Lung (tissue), 12 donors: ENCODE measurements around the gene RNF224. TPM values are rescaled to one million over a fixed set of nuclear protein-coding genes. Genes with fewer than 3 reads are reported as not detected.

Source experiments
- ATAC-seq: fragments of 200-7000 bp; cut with Tn5 transposase; one replicate; pipeline ENCODE4 v1.9.1; 2020; ENCODE audit warnings: moderate number of reproducible peaks; ENCODE audit not compliant: insufficient read depth, low FRiP score
- DNase-seq, 3 donors: peaks; one replicate each; pipeline ENCODE4 v3.0.0-alpha.2; 2013 to 2017
- H3K27ac ChIP-seq, 2 donors: one replicate each; pipeline ENCODE4 v1.5.1; 2013; ENCODE audit warnings: mild to moderate bottlenecking in 2 of 2, moderate library complexity in 2 of 2, control low read depth in 1 of 2, inconsistent platforms in 1 of 2, low read depth in 1 of 2, low read length in 1 of 2
- H3K27me3 ChIP-seq, 3 donors: one replicate each; pipeline ENCODE4 v1.5.1; 2013; ENCODE audit warnings: low read length in 2 of 3; ENCODE audit not compliant: control insufficient read depth in 3 of 3, insufficient read depth in 3 of 3
- H3K36me3 ChIP-seq, 4 donors: one replicate each; pipeline ENCODE4 v1.5.1; 2013; ENCODE audit warnings: low read length in 4 of 4, mild to moderate bottlenecking in 1 of 4, moderate library complexity in 1 of 4; ENCODE audit not compliant: control insufficient read depth in 4 of 4, insufficient read depth in 4 of 4
- H3K4me1 ChIP-seq, 5 donors: one replicate each; pipeline ENCODE4 v1.5.1; 2013; ENCODE audit warnings: low read length in 5 of 5, mild to moderate bottlenecking in 2 of 5, moderate library complexity in 1 of 5; ENCODE audit not compliant: control insufficient read depth in 5 of 5, insufficient read depth in 5 of 5
- H3K4me3 ChIP-seq: one replicate; pipeline ENCODE4 v1.5.1; 2013; ENCODE audit warnings: mild to moderate bottlenecking, control low read depth, moderate library complexity
- H3K9ac ChIP-seq, 2 donors: one replicate each; pipeline ENCODE4 v1.5.1; 2013; ENCODE audit warnings: low read length in 2 of 2, control low read depth in 1 of 2; ENCODE audit not compliant: insufficient read depth in 1 of 2
- H3K9me3 ChIP-seq, 4 donors: one replicate each; pipeline ENCODE4 v1.5.1; 2013; ENCODE audit warnings: low read length in 3 of 4, mild to moderate bottlenecking in 1 of 4, moderate library complexity in 1 of 4; ENCODE audit not compliant: control insufficient read depth in 4 of 4, insufficient read depth in 3 of 4
- CTCF ChIP-seq: IDR thresholded peaks from 2 replicates; pipeline ENCODE4 v1.5.1; 2012; ENCODE audit warnings: mild to moderate bottlenecking; ENCODE audit errors: control extremely low read depth, extremely low read depth
- WGBS, 2 donors: extraction: QIAGEN DNeasy Blood & Tissue Kit; methylation state at CpG; one replicate each; pipeline ENCODE4 v1.1.7; 2013; 5-methylcytosine and 5-hydroxymethylcytosine counted together
- polyA plus RNA-seq, 2 donors: library from polyadenylated mRNA; stranded (reverse); fragments of 200-250 nt; gene quantifications; one replicate each; pipeline ENCODE4 v1.2.1, GENCODE V29; 2013
- total RNA-seq, 2 donors: library from RNA; depleted of rRNA in 1 of 2; stranded (reverse); fragments of >200 nt in 1 of 2; gene quantifications; one replicate each; pipeline ENCODE4 v1.2.1, GENCODE V29; 2014 to 2021
- donor health status: control.
- donor health status: control.
- donor health status: Bipolar disorder and iron deficiency.
- donor health status: healthy.
- donor health status: DM: yes; HTN: yes; CAD: no.

The RNF224 gene
- total and polyA plus RNA-seq, 4 donors: 0.24 to 1.1 (median 0.80) TPM

GRCh38 chr9:137216188-137216965 is 10.9 kb upstream of the RNF224 start:
- Histone ChIP-seq H3K9me3 (no peaks in the 10 kb centered on the region), H3K27ac (no peak overlapping the region), H3K36me3 (peaks cover 0 to 26% (median 3%) of the 10 kb centered on the region in 4 donors), H3K4me1 (peaks cover 0 to 14% (median 0%) of the 10 kb centered on the region in 5 donors), H3K9ac (no peak overlapping the region), H3K27me3 (no peaks in the 10 kb centered on the region), H3K4me3 (no peak overlapping the region)
- DNase-seq: no peak
- ATAC-seq: no peak
- 95 to 98% methylated on average over 28 to 30 of the region's 30 CpGs for WGBS, 2 donors
- TF ChIP-seq CTCF: no peak

- H3K9ac ChIP-seq: no peak overlapping the region
- H3K27ac ChIP-seq: peak overlapping the region; percentile 1 to 65
These were observed 9.8 kb upstream of the RNF224 start for GRCh38 chr9:137217276-137218211.

GRCh38 chr9:137218212-137218753 is 9.0 kb upstream of the RNF224 start:
- no peak for ATAC-seq
- H3K4me3 ChIP-seq: no peak overlapping the region
- no peak for DNase-seq
- H3K27me3 ChIP-seq: no peaks in the 10 kb centered on the region
- WGBS, 2 donors: 91 to 93% methylated on average over 30 of the region's 30 CpGs
- no peaks in the 10 kb centered on the region for H3K9me3 ChIP-seq
- peak overlapping the region; percentile 72 to 73 for H3K27ac ChIP-seq
- H3K4me1 ChIP-seq: peaks cover 0 to 19% (median 0%) of the 10 kb centered on the region in 5 donors
- peaks cover 0 to 25% (median 3%) of the 10 kb centered on the region in 4 donors for H3K36me3 ChIP-seq
- TF ChIP-seq CTCF: no peak
- H3K9ac ChIP-seq: no peak overlapping the region

More at GRCh38 chr9:137217276-137218211, 9.8 kb upstream of the RNF224 start:
- DNase-seq: no peak
- peak; percentile 54 for ATAC-seq
- TF ChIP-seq CTCF: no peak
- Histone ChIP-seq H3K4me1 (peaks cover 0 to 15% (median 0%) of the 10 kb centered on the region in 5 donors), H3K27me3 (no peaks in the 10 kb centered on the region), H3K9me3 (no peaks in the 10 kb centered on the region), H3K4me3 (no peak overlapping the region), H3K36me3 (peaks cover 0 to 26% (median 3%) of the 10 kb centered on the region in 4 donors)
- 52 to 73% methylated on average over 33 to 36 of the region's 36 CpGs for WGBS, 2 donors
